Osteoblast (primary cell): ENCODE results near the gene ARL8A. TPM values are rescaled to one million over a fixed set of nuclear protein-coding genes. Genes with fewer than 3 reads are reported as not detected.

Source experiments
- DNase-seq: peaks from one replicate; pipeline ENCODE4 v3.0.0; 2011; ENCODE audit warnings: low spot score, mixed read lengths; ENCODE audit not compliant: insufficient read length; ENCODE audit errors: missing footprints
- H2AFZ ChIP-seq: 2 replicates; pipeline ENCODE4 v1.6.0; 2011; ENCODE audit warnings: mild to moderate bottlenecking, low read length
- H3K27ac ChIP-seq: 2 replicates; pipeline ENCODE4 v1.5.1; 2011; ENCODE audit warnings: mild to moderate bottlenecking, low read depth, low read length, moderate library complexity
- H3K27me3 ChIP-seq: 2 replicates; pipeline ENCODE4 v1.6.0; 2012; ENCODE audit warnings: mild to moderate bottlenecking, control low read depth, inconsistent platforms, low read length, moderate library complexity; ENCODE audit not compliant: insufficient read depth
- H3K36me3 ChIP-seq: 2 replicates; pipeline ENCODE4 v1.5.1; 2011; ENCODE audit warnings: mild to moderate bottlenecking, low read length, control low read depth, moderate library complexity; ENCODE audit not compliant: insufficient read depth
- H3K4me1 ChIP-seq: 2 replicates; pipeline ENCODE4 v1.5.1; 2011; ENCODE audit warnings: mild to moderate bottlenecking, low read length, control low read depth, moderate library complexity; ENCODE audit not compliant: insufficient read depth
- H3K4me2 ChIP-seq: 2 replicates; pipeline ENCODE4 v1.6.0; 2011; ENCODE audit warnings: mild to moderate bottlenecking, low read length; ENCODE audit not compliant: insufficient read depth
- H3K4me3 ChIP-seq: fragments of 200-600 bp; sonication (generic); 3 replicates; pipeline ENCODE4 v1.5.1; 2012; ENCODE audit warnings: mild to moderate bottlenecking, low read length, inconsistent platforms; ENCODE audit not compliant: insufficient read depth
- H3K79me2 ChIP-seq: 2 replicates; pipeline ENCODE4 v1.6.0; 2012; ENCODE audit warnings: mild to moderate bottlenecking, low read length, control low read depth, inconsistent platforms; ENCODE audit not compliant: insufficient read depth
- H3K9me3 ChIP-seq: 2 replicates; pipeline ENCODE4 v1.5.1; 2011; ENCODE audit warnings: low read depth, low read length, control low read depth
- H4K20me1 ChIP-seq: 2 replicates; pipeline ENCODE4 v1.6.0; 2012; ENCODE audit warnings: mild to moderate bottlenecking, low read length, control low read depth; ENCODE audit not compliant: insufficient read depth
- total RNA-seq: library from RNA; depleted of rRNA; stranded (reverse); fragments of >200 nt; gene quantifications from 2 replicates; pipeline ENCODE4 v1.2.3, GENCODE V29; 2012
- TF ChIP-seq, protein P1 (sequence below): IDR thresholded peaks from 2 replicates; pipeline ENCODE4 v1.5.1; 2011; ENCODE audit warnings: mild to moderate bottlenecking, low read depth, low read length, moderate library complexity; ENCODE audit errors: extremely low read depth

ARL8A gene
- total RNA-seq, 1 donor: 24.2 TPM

- Histone ChIP-seq H3K4me2 (no peak overlapping the region), H3K27ac (no peak overlapping the region), H3K36me3 (no peaks in the 10 kb centered on the region), H3K9me3 (no peaks in the 10 kb centered on the region), H3K4me1 (no peaks in the 10 kb centered on the region), H3K4me3 (no peak overlapping the region), H3K79me2 (no peaks in the 10 kb centered on the region), H3K27me3 (peaks cover 2% of the 10 kb centered on the region), H4K20me1 (no peaks in the 10 kb centered on the region), H2AFZ (no peak overlapping the region)
- DNase-seq: peak; percentile 73
- TF ChIP-seq, protein P1, sequence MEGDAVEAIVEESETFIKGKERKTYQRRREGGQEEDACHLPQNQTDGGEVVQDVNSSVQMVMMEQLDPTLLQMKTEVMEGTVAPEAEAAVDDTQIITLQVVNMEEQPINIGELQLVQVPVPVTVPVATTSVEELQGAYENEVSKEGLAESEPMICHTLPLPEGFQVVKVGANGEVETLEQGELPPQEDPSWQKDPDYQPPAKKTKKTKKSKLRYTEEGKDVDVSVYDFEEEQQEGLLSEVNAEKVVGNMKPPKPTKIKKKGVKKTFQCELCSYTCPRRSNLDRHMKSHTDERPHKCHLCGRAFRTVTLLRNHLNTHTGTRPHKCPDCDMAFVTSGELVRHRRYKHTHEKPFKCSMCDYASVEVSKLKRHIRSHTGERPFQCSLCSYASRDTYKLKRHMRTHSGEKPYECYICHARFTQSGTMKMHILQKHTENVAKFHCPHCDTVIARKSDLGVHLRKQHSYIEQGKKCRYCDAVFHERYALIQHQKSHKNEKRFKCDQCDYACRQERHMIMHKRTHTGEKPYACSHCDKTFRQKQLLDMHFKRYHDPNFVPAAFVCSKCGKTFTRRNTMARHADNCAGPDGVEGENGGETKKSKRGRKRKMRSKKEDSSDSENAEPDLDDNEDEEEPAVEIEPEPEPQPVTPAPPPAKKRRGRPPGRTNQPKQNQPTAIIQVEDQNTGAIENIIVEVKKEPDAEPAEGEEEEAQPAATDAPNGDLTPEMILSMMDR: no peak
These were observed 21.7 kb upstream of the ARL8A start for GRCh38 chr1:202165942-202166843.

DNA sequence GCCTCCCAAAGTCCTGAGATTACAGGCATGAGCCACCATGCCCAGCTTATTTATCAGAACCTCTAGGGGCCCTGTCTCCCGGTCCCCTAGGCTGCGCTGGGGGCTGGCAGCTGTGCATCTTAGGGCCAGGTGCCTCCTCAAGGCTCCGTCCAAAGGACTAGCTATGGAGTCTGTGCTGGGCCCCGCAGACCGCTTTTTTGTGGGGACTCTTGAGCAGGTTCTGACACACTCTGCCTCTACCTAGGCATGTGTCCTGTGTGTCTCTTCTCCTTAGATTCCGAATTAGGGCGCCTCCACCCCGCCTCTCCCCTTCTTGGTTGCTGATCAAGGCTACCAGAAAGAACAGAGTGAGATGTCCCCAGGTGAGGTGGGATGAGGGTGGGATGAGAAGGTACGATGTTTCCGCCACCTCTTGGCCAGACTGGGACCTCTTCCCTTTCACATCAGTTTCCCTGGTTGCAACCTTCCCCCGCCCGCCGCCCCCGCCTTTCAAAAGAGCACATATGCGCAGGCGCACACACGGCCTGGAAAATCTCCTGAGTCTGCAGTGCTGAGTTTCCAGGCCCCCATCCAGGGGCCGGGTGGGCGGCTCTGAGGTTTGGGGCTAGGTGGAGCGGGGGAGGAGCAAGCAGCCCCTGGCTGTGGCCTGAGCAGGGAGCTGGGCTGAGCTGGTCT, 20.9 kb upstream of the ARL8A start:
- no peak for DNase-seq
- Histone ChIP-seq H3K4me1 (no peaks in the 10 kb centered on the region), H4K20me1 (no peaks in the 10 kb centered on the region), H2AFZ (no peak overlapping the region), H3K4me2 (no peak overlapping the region), H3K27me3 (peaks cover 2% of the 10 kb centered on the region), H3K9me3 (no peaks in the 10 kb centered on the region), H3K27ac (no peak overlapping the region), H3K4me3 (no peak overlapping the region), H3K36me3 (no peaks in the 10 kb centered on the region), H3K79me2 (no peaks in the 10 kb centered on the region)
- TF ChIP-seq, protein P1: no peak

DNA sequence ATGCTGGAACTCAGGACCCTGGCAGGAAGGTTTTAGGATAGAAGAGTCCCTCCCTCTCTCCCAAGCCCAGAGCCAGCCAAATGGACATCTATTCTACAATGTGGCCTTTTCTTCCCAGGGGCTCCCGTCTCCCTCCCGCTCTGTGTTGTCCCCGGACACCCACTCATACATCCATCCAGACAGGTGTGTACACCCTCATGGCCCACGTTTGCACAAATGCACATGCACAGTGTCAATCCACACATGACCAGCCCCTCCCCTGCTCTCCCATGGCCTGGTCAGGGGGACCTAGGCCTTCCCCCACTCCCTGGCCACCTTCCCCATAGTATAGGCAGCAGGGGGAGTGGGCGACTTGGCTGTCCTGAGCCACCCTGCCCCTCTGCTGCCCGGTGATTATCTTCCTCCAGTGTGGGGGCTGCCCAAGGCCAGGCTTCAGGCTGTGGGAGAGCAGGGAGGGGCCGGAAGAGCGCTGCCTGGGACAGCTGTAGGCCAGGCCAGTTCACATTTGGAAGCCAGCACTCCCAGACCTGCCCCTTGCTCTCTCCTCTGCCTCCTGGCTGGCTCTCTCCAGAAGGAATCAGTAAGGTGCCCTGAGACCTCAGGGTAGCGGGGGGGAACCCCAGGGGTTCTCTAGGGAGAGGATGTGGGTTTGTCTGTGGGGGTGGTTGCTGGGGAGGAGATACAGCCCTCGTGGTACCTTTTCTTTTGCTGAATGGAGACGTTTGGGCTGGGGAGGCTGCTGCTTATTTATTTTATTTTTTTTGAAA, 19.9 kb upstream of the ARL8A start:
- Histone ChIP-seq H3K4me1 (no peaks in the 10 kb centered on the region), H4K20me1 (no peaks in the 10 kb centered on the region), H3K79me2 (no peaks in the 10 kb centered on the region), H3K36me3 (no peaks in the 10 kb centered on the region), H3K9me3 (no peaks in the 10 kb centered on the region), H3K4me2 (no peak overlapping the region), H2AFZ (no peak overlapping the region), H3K27me3 (peaks cover 2% of the 10 kb centered on the region), H3K4me3 (no peak overlapping the region), H3K27ac (no peak overlapping the region)
- TF ChIP-seq, protein P1: no peak
- peak; percentile 91 for DNase-seq
